Stimulated activated CD4-positive, alpha-beta T cell treated with anti-CD3 and anti-CD28 coated beads, Interleukin-1b, Interleukin-23, amount 100 ng/mL, for 24 hours (primary cell): Measurements from ENCODE around the gene C16orf92.

Experiments used
- DNase-seq, 4 experiments: peaks; one replicate each; pipeline ENCODE4 v3.0.0-alpha.2; 2020; ENCODE audit warnings: low read depth in 4 of 4, low spot score in 1 of 4

The C16orf92 gene

GRCh38 chr16:29988346-29989075, 34.5 kb upstream of the C16orf92 start:
- no peak for DNase-seq

GRCh38 chr16:29989111-29989858, 33.7 kb upstream of the C16orf92 start:
- no peak for DNase-seq

GRCh38 chr16:29990034-29990433, 33.0 kb upstream of the C16orf92 start:
- DNase-seq: no peak

GRCh38 chr16:29990883-29991570, 32.0 kb upstream of the C16orf92 start:
- DNase-seq: no peak

GRCh38 chr16:29991571-29991904, 31.5 kb upstream of the C16orf92 start:
- DNase-seq: no peak

GRCh38 chr16:29992344-29992967, 30.5 kb upstream of the C16orf92 start:
- DNase-seq: no peak

- no peak for DNase-seq
Measured at GRCh38 chr16:29993191-29993902, 29.7 kb upstream of the C16orf92 start.

GRCh38 chr16:29993903-29994599, 28.9 kb upstream of the C16orf92 start:
- DNase-seq: no peak

GRCh38 chr16:29994600-29995323, 28.2 kb upstream of the C16orf92 start:
- DNase-seq: peak; percentile 47 to 71 (median 57)

- DNase-seq: peak; percentile 75 to 79 (median 76)
Measured at GRCh38 chr16:29995324-29995910, 27.6 kb upstream of the C16orf92 start, which contains the start of gene HIRIP3. HIRIP3 (minus strand) TSS chr16:29995617; CDS start chr16:29995605, 12 bp downstream.

GRCh38 chr16:29995911-29996765, 26.9 kb upstream of the C16orf92 start, which contains the start of gene INO80E:
INO80E (plus strand) TSS chr16:29996241; CDS start chr16:29996311, 70 bp downstream.
- peak; percentile 94 to 100 (median 99) for DNase-seq

- no peak for DNase-seq
Measured at GRCh38 chr16:29996766-29997250, 26.2 kb upstream of the C16orf92 start.

GRCh38 chr16:29999605-30000004, 23.4 kb upstream of the C16orf92 start:
- DNase-seq: no peak

- no peak for DNase-seq
Measured at GRCh38 chr16:30000735-30001631, 22.0 kb upstream of the C16orf92 start.

GRCh38 chr16:30002614-30003346, 20.2 kb upstream of the C16orf92 start:
- DNase-seq: no peak
